ENCODE measurements around the gene MIDN.
A peak's percentile ranks its signal among the peaks of the same experiment; 100 is the strongest.

MIDN gene

GRCh38 chr19:1260749-1261537, 12.6 kb downstream of the MIDN start (continued):
- TF ChIP-seq ZNF138 (tag by site-specific recombination; IDR thresholded peaks at IDR 0.05; ENCODE audit: borderline replicate concordance) (no peak), ZNF19 (tag by site-specific recombination; IDR thresholded peaks at IDR 0.05; ENCODE audit: low read depth) (no peak), ZNF423 (tag by site-specific recombination; IDR thresholded peaks at IDR 0.05) (no peak), SCRT2 (tag by site-specific recombination; IDR thresholded peaks at IDR 0.05) (no peak), ZNF521 (tag by site-specific recombination; IDR thresholded peaks at IDR 0.05) (no peak), ZNF132 (tag by site-specific recombination; IDR thresholded peaks at IDR 0.05; ENCODE audit: borderline replicate concordance) (no peak), ZNF473 (tag by site-specific recombination; IDR thresholded peaks at IDR 0.05) (no peak), ZBTB20 (tag by site-specific recombination; IDR thresholded peaks at IDR 0.05) (peak; percentile 65), ZNF248 (tag by site-specific recombination; IDR thresholded peaks at IDR 0.05) (no peak), ZNF26 (tag by site-specific recombination; IDR thresholded peaks at IDR 0.05) (no peak), WT1 (tag by site-specific recombination; IDR thresholded peaks at IDR 0.05) (no peak), ZNF670 (tag by site-specific recombination; IDR thresholded peaks at IDR 0.05; ENCODE audit: low read depth) (no peak), KLF7 (tag by site-specific recombination; IDR thresholded peaks at IDR 0.05; ENCODE audit: borderline replicate concordance) (no peak; the same call in 1 of the 2 replicates), ZBTB21 (tag by site-specific recombination; IDR thresholded peaks at IDR 0.05) (no peak), YY2 (tag by site-specific recombination; IDR thresholded peaks at IDR 0.05) (0 out of 2 replicates have a peak, but pooled peaks have one; percentile 19), IKZF3 (tag by site-specific recombination; IDR thresholded peaks at IDR 0.05) (peak; percentile 87), SP3 (tag by site-specific recombination; IDR thresholded peaks at IDR 0.05) (peak; percentile 95), ZNF174 (tag by site-specific recombination; IDR thresholded peaks at IDR 0.05) (no peak), ZBTB1 (tag by site-specific recombination; IDR thresholded peaks at IDR 0.05) (no peak), ZIC2 (tag by site-specific recombination; IDR thresholded peaks at IDR 0.05) (peak; percentile 6; the same call in 1 of the 2 replicates)
- TF ChIP-seq, protein P1, sequence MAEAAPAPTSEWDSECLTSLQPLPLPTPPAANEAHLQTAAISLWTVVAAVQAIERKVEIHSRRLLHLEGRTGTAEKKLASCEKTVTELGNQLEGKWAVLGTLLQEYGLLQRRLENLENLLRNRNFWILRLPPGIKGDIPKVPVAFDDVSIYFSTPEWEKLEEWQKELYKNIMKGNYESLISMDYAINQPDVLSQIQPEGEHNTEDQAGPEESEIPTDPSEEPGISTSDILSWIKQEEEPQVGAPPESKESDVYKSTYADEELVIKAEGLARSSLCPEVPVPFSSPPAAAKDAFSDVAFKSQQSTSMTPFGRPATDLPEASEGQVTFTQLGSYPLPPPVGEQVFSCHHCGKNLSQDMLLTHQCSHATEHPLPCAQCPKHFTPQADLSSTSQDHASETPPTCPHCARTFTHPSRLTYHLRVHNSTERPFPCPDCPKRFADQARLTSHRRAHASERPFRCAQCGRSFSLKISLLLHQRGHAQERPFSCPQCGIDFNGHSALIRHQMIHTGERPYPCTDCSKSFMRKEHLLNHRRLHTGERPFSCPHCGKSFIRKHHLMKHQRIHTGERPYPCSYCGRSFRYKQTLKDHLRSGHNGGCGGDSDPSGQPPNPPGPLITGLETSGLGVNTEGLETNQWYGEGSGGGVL (tag by site-specific recombination; IDR thresholded peaks at IDR 0.05) = peak; percentile 87
- TF ChIP-seq, protein P2, sequence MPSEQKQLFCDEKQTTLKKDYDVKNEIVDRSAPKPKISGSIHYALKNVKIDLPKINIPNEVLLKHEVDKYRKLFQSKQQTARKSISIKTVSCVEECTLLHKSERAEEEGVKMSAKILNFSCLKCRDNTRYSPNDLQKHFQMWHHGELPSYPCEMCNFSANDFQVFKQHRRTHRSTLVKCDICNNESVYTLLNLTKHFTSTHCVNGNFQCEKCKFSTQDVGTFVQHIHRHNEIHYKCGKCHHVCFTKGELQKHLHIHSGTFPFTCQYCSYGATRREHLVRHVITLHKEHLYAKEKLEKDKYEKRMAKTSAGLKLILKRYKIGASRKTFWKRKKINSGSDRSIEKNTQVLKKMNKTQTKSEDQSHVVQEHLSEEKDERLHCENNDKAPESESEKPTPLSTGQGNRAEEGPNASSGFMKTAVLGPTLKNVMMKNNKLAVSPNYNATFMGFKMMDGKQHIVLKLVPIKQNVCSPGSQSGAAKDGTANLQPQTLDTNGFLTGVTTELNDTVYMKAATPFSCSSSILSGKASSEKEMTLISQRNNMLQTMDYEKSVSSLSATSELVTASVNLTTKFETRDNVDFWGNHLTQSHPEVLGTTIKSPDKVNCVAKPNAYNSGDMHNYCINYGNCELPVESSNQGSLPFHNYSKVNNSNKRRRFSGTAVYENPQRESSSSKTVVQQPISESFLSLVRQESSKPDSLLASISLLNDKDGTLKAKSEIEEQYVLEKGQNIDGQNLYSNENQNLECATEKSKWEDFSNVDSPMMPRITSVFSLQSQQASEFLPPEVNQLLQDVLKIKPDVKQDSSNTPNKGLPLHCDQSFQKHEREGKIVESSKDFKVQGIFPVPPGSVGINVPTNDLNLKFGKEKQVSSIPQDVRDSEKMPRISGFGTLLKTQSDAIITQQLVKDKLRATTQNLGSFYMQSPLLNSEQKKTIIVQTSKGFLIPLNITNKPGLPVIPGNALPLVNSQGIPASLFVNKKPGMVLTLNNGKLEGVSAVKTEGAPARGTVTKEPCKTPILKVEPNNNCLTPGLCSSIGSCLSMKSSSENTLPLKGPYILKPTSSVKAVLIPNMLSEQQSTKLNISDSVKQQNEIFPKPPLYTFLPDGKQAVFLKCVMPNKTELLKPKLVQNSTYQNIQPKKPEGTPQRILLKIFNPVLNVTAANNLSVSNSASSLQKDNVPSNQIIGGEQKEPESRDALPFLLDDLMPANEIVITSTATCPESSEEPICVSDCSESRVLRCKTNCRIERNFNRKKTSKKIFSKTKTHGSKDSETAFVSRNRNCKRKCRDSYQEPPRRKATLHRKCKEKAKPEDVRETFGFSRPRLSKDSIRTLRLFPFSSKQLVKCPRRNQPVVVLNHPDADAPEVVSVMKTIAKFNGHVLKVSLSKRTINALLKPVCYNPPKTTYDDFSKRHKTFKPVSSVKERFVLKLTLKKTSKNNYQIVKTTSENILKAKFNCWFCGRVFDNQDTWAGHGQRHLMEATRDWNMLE (tag by site-specific recombination; conservative IDR thresholded peaks at IDR 0.05; ENCODE audit: low read depth) = no peak
- TF ChIP-seq, protein P3, sequence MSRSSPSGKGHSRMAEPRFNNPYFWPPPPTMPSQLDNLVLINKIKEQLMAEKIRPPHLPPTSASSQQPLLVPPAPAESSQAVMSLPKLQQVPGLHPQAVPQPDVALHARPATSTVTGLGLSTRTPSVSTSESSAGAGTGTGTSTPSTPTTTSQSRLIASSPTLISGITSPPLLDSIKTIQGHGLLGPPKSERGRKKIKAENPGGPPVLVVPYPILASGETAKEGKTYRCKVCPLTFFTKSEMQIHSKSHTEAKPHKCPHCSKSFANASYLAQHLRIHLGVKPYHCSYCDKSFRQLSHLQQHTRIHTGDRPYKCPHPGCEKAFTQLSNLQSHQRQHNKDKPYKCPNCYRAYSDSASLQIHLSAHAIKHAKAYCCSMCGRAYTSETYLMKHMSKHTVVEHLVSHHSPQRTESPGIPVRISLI (tag by site-specific recombination; IDR thresholded peaks at IDR 0.05) = no peak
- TF ChIP-seq, protein P4, sequence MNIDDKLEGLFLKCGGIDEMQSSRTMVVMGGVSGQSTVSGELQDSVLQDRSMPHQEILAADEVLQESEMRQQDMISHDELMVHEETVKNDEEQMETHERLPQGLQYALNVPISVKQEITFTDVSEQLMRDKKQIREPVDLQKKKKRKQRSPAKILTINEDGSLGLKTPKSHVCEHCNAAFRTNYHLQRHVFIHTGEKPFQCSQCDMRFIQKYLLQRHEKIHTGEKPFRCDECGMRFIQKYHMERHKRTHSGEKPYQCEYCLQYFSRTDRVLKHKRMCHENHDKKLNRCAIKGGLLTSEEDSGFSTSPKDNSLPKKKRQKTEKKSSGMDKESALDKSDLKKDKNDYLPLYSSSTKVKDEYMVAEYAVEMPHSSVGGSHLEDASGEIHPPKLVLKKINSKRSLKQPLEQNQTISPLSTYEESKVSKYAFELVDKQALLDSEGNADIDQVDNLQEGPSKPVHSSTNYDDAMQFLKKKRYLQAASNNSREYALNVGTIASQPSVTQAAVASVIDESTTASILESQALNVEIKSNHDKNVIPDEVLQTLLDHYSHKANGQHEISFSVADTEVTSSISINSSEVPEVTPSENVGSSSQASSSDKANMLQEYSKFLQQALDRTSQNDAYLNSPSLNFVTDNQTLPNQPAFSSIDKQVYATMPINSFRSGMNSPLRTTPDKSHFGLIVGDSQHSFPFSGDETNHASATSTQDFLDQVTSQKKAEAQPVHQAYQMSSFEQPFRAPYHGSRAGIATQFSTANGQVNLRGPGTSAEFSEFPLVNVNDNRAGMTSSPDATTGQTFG (tag by site-specific recombination; IDR thresholded peaks at IDR 0.05; ENCODE audit: borderline replicate concordance) = no peak
- TF ChIP-seq, protein P5, sequence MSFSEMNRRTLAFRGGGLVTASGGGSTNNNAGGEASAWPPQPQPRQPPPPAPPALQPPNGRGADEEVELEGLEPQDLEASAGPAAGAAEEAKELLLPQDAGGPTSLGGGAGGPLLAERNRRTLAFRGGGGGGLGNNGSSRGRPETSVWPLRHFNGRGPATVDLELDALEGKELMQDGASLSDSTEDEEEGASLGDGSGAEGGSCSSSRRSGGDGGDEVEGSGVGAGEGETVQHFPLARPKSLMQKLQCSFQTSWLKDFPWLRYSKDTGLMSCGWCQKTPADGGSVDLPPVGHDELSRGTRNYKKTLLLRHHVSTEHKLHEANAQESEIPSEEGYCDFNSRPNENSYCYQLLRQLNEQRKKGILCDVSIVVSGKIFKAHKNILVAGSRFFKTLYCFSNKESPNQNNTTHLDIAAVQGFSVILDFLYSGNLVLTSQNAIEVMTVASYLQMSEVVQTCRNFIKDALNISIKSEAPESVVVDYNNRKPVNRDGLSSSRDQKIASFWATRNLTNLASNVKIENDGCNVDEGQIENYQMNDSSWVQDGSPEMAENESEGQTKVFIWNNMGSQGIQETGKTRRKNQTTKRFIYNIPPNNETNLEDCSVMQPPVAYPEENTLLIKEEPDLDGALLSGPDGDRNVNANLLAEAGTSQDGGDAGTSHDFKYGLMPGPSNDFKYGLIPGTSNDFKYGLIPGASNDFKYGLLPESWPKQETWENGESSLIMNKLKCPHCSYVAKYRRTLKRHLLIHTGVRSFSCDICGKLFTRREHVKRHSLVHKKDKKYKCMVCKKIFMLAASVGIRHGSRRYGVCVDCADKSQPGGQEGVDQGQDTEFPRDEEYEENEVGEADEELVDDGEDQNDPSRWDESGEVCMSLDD (tag by site-specific recombination; IDR thresholded peaks at IDR 0.05) = peak; percentile 76
